OCI-LY3 (cell line): ENCODE data around the gene HSD11B2.

Experiments used
- H2AFZ ChIP-seq: fragments of 200-600, 300-600 bp; shearing (Covaris generic); 2 replicates; pipeline ENCODE4 v1.6.0; 2014; ENCODE audit warnings: antibody characterized with exemption, low read depth, low read length
- H3K27ac ChIP-seq: fragments of 200-600, 300-600 bp; sonication (generic); 2 replicates; pipeline ENCODE4 v1.5.1; 2014; ENCODE audit warnings: mild to moderate bottlenecking, low read length, moderate library complexity, mixed read lengths
- H3K27me3 ChIP-seq: fragments of 200-600, 300-600 bp; sonication (generic); 2 replicates; pipeline ENCODE4 v1.6.1; 2014; ENCODE audit warnings: low read depth, low read length, mixed read lengths
- H3K36me3 ChIP-seq: fragments of 200-600, 300-600 bp; sonication (generic); replicated peaks from 2 replicates; pipeline ENCODE3; 2014; ENCODE audit warnings: low read depth, low read length, mixed read lengths
- H3K4me1 ChIP-seq: fragments of 300-600, 200-600 bp; sonication (generic); 2 replicates; pipeline ENCODE4 v1.6.1; 2014; ENCODE audit warnings: low read length, mixed read lengths
- H3K4me2 ChIP-seq: fragments of 200-600, 300-600 bp; sonication (generic); 2 replicates; pipeline ENCODE4 v1.6.1; 2014; ENCODE audit warnings: low read length, mixed read lengths
- H3K4me3 ChIP-seq: fragments of 300-600, 200-600 bp; sonication (generic); 2 replicates; pipeline ENCODE4 v1.5.1; 2014; ENCODE audit warnings: antibody characterized with exemption, mild to moderate bottlenecking, low read length, moderate library complexity
- H3K79me2 ChIP-seq: fragments of 300-600, 200-600 bp; shearing (Covaris generic); 2 replicates; pipeline ENCODE4 v1.6.1; 2014; ENCODE audit warnings: mild to moderate bottlenecking, low read length, mixed read lengths
- H3K9ac ChIP-seq: fragments of 300-600, 200-600 bp; shearing (Covaris generic); 2 replicates; pipeline ENCODE4 v1.6.0; 2014; ENCODE audit warnings: mild to moderate bottlenecking, low read length, moderate library complexity
- H3K9me3 ChIP-seq: fragments of 200-600, 300-600 bp; shearing (Covaris generic); 2 replicates; pipeline ENCODE4 v1.6.1; 2014; ENCODE audit warnings: low read length, mixed read lengths; ENCODE audit not compliant: insufficient read depth
- H4K20me1 ChIP-seq: fragments of 200-600, 300-600 bp; sonication (generic); 2 replicates; pipeline ENCODE4 v1.6.1; 2016; ENCODE audit warnings: low read length, mixed read lengths; ENCODE audit not compliant: insufficient read depth
- EZH2phosphoT487 ChIP-seq: fragments of 200-600 bp; shearing (Covaris generic); IDR thresholded peaks from 2 replicates; pipeline ENCODE4 v1.6.1; 2018; ENCODE audit warnings: antibody characterized with exemption, mixed run types, low read depth
- TF ChIP-seq, protein P1 (sequence below): fragments of 200-600, 300-600 bp; sonication (generic); IDR thresholded peaks from 2 replicates; pipeline ENCODE4 v1.5.1; 2014; ENCODE audit warnings: antibody characterized with exemption, low read length, low read depth

The HSD11B2 gene

DNA sequence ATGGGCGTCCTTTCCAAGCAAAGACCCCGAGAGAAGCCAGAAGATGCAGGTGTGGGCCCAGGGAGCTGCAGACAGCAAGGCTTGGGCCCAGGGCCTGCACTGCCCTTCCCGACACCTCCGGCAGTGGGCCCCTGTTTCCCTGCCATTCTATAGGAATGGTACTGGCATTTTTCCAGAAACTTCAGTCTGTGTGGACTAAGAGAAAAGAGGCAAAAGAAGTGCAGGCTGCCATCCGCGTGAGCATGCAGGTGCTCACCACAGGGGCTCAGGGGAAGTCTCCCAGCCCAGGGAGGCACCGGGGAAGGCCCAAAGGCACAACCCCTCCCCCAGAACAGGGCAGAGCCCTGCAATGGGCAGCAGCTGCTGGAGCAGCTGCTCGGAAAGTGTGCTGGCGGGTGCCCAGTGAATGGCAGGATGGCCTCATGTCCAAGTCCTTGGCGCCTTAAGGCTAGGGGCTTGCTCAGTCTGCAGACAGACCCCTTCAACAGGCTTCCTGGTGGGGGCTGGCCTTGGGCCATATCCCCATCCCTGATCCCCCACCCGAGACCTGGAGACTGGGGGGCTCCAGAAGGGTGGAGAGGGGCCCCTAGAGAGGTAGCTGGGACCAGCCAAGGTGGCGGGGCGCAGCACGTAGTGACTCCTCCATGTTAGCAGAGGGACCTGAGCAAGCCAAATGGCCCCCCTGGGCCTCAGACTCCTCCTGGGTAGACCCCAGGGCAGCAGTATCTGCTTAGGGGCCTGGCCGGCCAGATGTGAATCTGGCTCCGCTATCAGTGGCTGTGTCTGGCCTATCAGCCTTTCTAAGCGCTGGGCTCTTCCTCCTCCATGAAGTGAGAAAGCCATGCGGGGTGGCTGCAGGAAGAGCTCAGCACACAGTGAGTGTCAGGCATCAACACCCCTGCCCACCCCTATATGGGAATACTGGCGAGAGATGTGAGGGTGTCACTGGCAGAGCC, 30.9 kb upstream of the HSD11B2 start:
- Histone ChIP-seq H2AFZ (no peak overlapping the region), H3K27ac (peak overlapping the region; percentile 33; the same call in 1 of the 2 replicates), H3K36me3 (no peaks in the 10 kb centered on the region), H3K79me2 (no peaks in the 10 kb centered on the region), H3K9ac (peak overlapping the region; percentile 46), H3K4me2 (peak overlapping the region; percentile 85), H3K27me3 (no peaks in the 10 kb centered on the region), H3K4me3 (peak overlapping the region; percentile 70), H4K20me1 (no peaks in the 10 kb centered on the region), H3K4me1 (peaks cover 59% of the 10 kb centered on the region), H3K9me3 (no peaks in the 10 kb centered on the region)
- TF ChIP-seq, protein P1, sequence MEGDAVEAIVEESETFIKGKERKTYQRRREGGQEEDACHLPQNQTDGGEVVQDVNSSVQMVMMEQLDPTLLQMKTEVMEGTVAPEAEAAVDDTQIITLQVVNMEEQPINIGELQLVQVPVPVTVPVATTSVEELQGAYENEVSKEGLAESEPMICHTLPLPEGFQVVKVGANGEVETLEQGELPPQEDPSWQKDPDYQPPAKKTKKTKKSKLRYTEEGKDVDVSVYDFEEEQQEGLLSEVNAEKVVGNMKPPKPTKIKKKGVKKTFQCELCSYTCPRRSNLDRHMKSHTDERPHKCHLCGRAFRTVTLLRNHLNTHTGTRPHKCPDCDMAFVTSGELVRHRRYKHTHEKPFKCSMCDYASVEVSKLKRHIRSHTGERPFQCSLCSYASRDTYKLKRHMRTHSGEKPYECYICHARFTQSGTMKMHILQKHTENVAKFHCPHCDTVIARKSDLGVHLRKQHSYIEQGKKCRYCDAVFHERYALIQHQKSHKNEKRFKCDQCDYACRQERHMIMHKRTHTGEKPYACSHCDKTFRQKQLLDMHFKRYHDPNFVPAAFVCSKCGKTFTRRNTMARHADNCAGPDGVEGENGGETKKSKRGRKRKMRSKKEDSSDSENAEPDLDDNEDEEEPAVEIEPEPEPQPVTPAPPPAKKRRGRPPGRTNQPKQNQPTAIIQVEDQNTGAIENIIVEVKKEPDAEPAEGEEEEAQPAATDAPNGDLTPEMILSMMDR: no peak; the same call in 1 of the 2 replicates
- TF ChIP-seq EZH2phosphoT487: no peak

GRCh38 chr16:67400901-67401300, 30.0 kb upstream of the HSD11B2 start:
- Histone ChIP-seq H3K9ac (no peak overlapping the region), H3K4me2 (no peak overlapping the region), H3K9me3 (no peaks in the 10 kb centered on the region), H3K36me3 (no peaks in the 10 kb centered on the region), H2AFZ (no peak overlapping the region), H3K79me2 (no peaks in the 10 kb centered on the region), H3K4me3 (no peak overlapping the region), H4K20me1 (no peaks in the 10 kb centered on the region), H3K4me1 (peaks cover 51% of the 10 kb centered on the region), H3K27ac (no peak overlapping the region), H3K27me3 (no peaks in the 10 kb centered on the region)
- no peak for TF ChIP-seq EZH2phosphoT487
- TF ChIP-seq, protein P1: no peak

DNA sequence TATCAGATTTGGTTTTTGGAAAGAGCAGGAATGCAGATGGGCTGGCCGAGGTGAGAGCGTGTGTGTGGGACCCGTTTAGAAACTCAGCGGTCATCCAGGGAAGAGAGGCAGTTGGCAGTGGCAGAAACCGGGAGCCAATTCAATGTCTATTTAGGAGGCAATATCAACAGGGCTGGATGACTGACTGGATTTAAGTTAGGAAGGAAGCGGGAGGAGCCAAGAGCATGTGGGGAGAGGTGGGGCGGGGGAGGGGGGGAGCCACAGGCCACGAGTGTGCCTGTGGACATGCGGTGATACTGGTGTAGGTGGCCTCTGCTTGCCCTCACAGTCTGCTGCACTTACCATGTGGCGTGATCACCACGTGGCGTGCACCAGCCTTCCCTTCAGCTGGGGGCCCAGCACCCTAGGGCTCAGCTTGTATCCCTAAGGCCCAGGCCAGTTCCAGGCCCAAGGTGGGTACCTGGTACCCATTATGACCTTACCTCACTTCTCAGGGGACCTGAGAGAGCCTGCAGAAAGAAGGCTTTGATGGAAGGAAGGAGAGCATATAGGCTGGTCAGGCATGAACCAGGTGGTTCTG, 26.9 kb upstream of the HSD11B2 start:
- H3K9me3 ChIP-seq: no peaks in the 10 kb centered on the region
- TF ChIP-seq, protein P1: no peak
- TF ChIP-seq EZH2phosphoT487: no peak
- H4K20me1 ChIP-seq: no peaks in the 10 kb centered on the region
- H3K79me2 ChIP-seq: no peaks in the 10 kb centered on the region
- peaks cover 24% of the 10 kb centered on the region for H3K4me1 ChIP-seq
- no peak overlapping the region for H3K4me2 ChIP-seq
- H3K36me3 ChIP-seq: no peaks in the 10 kb centered on the region
- H3K27ac ChIP-seq: no peak overlapping the region
- no peak overlapping the region for H3K4me3 ChIP-seq
- H3K9ac ChIP-seq: no peak overlapping the region
- H3K27me3 ChIP-seq: no peaks in the 10 kb centered on the region
- no peak overlapping the region for H2AFZ ChIP-seq

- H3K27me3 ChIP-seq: no peaks in the 10 kb centered on the region
- no peak overlapping the region for H2AFZ ChIP-seq
- no peak overlapping the region for H3K4me2 ChIP-seq
Observed at GRCh38 chr16:67404740-67405226, 26.1 kb upstream of the HSD11B2 start.

More at GRCh38 chr16:67404740-67405226, 26.1 kb upstream of the HSD11B2 start:
- no peak for TF ChIP-seq EZH2phosphoT487
- TF ChIP-seq, protein P1: no peak
- Histone ChIP-seq H4K20me1 (no peaks in the 10 kb centered on the region), H3K27ac (no peak overlapping the region), H3K36me3 (no peaks in the 10 kb centered on the region), H3K79me2 (no peaks in the 10 kb centered on the region), H3K4me3 (no peak overlapping the region), H3K4me1 (peaks cover 18% of the 10 kb centered on the region), H3K9ac (no peak overlapping the region), H3K9me3 (no peaks in the 10 kb centered on the region)
